GM19099 (cell line): ENCODE results near the gene CLDN22.

Experiments used
- POLR2A ChIP-seq: IDR thresholded peaks from 3 replicates; pipeline ENCODE4 v1.6.1; 2011; ENCODE audit warnings: low read depth; ENCODE audit not compliant: insufficient read length; ENCODE audit errors: extremely low read depth

The CLDN22 gene

GRCh38 chr4:183306811-183307210, 13.3 kb downstream of the CLDN22 start:
- TF ChIP-seq POLR2A = no peak

GRCh38 chr4:183304538-183304937, 15.5 kb downstream of the CLDN22 start:
- no peak for TF ChIP-seq POLR2A

- no peak for TF ChIP-seq POLR2A
These were observed 16.0 kb downstream of the CLDN22 start for GRCh38 chr4:183304067-183304466.

- TF ChIP-seq POLR2A = no peak
These were observed 16.8 kb downstream of the CLDN22 start for GRCh38 chr4:183303301-183303700.

- no peak for TF ChIP-seq POLR2A
These were observed 19.4 kb downstream of the CLDN22 start for GRCh38 chr4:183300655-183301054.

GRCh38 chr4:183300070-183300469, 20.0 kb downstream of the CLDN22 start:
- no peak for TF ChIP-seq POLR2A

- no peak for TF ChIP-seq POLR2A
These were observed 20.6 kb downstream of the CLDN22 start for GRCh38 chr4:183299464-183299863.

- no peak for TF ChIP-seq POLR2A
These were observed 22.4 kb downstream of the CLDN22 start for GRCh38 chr4:183297675-183298074.

- TF ChIP-seq POLR2A = no peak
These were observed 24.4 kb downstream of the CLDN22 start for GRCh38 chr4:183295711-183296110.

- no peak for TF ChIP-seq POLR2A
These were observed 29.0 kb downstream of the CLDN22 start for GRCh38 chr4:183291070-183291469.

GRCh38 chr4:183289688-183290087, 30.4 kb downstream of the CLDN22 start:
- no peak for TF ChIP-seq POLR2A

- no peak for TF ChIP-seq POLR2A
These were observed 31.1 kb downstream of the CLDN22 start for GRCh38 chr4:183288955-183289354.

- TF ChIP-seq POLR2A = peak; percentile 51
These were observed 32.4 kb downstream of the CLDN22 start for GRCh38 chr4:183287677-183288076.

- TF ChIP-seq POLR2A = no peak
These were observed 32.8 kb downstream of the CLDN22 start for GRCh38 chr4:183287309-183287659.

- no peak for TF ChIP-seq POLR2A
These were observed 33.3 kb downstream of the CLDN22 start for GRCh38 chr4:183286590-183287308.

GRCh38 chr4:183285886-183286285, 34.2 kb downstream of the CLDN22 start:
- TF ChIP-seq POLR2A = no peak

- TF ChIP-seq POLR2A = no peak
These were observed 35.1 kb downstream of the CLDN22 start for GRCh38 chr4:183284965-183285364.
